ENCODE measurements around the gene DCHS2.
"Not testable (repeated sequence)": the region's sequence is repeated elsewhere in the genome, so short reads cannot be mapped to it uniquely, and the experiment has no call there.

The DCHS2 gene

DNA sequence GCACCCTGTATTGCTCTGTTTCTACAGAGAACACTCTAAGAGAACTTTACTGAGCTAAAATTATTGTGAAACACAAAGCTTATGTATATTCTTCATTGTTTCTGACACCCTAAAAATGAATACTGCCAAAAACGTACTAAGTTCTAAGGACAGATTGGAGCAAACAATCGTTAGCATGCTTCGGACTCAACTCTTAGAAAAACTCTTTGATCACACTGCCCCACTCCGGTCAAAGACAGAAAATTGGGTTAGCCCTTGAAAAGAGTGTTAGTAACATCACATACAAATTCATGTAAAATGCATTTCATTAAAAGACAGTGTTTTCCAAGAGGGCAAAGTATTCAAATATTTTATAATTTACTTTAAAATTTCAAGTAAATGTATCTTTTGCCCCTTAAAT, 177.4 kb downstream of the DCHS2 start:
- DNase-seq = no peak

DNA sequence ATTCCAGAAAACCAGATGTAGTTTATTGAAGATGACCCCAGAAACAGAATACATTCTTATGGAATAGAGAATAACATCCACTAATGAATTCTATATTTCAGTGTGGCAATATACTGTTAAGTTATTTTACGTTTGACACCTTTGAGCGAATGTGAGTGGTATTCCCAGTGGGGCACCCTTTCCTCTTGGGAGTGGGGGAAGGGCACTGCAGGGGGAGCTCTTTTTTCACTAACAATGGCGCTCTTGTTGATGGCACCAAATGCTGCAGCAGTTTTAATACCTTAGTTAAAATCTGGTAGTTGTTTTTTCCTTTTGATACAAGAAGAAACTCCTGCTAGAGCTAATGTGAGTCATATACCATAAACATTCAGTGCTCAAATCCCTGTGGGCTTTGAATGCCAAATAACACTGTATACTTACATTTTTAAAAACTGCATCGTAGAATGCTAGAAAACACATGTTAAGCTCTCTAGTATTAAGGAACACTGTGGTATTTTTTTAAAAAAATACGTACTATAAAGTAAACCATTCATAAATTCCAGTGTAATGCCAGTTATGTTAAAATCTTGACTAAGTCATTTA, 178.5 kb downstream of the DCHS2 start:
- no peak for DNase-seq

DNA sequence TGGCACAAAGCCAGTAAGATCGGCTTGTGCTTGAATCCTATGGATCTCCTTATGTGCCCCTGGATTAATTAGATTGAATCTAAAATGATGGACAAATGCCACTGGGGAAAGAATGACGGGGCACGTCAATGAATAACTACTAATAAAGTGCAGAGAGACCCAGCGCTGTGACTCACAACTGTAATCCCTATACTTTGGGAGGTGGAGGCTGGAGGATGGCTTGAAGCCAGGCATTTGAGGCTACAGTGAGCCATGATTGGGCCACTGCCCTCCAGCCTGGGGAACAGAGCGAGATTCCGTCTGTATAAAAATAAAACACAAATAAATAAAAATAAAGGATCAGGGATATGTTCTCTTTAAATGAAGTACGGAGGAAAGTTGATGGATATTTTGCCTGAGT, 179.4 kb downstream of the DCHS2 start:
- no peak for DNase-seq

DNA sequence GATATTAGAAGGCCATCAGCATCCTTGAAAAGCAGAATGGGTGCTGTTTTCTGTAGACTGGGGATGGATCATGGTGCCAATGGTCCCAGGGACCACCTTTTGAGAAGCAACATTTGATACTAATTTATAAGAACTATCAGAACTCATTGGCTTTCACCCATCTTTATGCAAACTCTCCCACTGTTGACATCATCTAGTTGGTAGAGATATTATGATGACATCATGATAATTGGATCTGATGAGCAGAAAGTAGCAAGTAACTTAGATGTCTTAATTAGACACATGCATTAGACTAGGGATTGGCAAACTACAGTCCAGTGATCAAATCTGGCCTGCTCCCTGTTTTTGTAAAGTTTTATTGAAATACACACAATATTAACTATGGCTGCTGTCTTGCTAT, 181.0 kb downstream of the DCHS2 start:
- DNase-seq = no peak

DNA sequence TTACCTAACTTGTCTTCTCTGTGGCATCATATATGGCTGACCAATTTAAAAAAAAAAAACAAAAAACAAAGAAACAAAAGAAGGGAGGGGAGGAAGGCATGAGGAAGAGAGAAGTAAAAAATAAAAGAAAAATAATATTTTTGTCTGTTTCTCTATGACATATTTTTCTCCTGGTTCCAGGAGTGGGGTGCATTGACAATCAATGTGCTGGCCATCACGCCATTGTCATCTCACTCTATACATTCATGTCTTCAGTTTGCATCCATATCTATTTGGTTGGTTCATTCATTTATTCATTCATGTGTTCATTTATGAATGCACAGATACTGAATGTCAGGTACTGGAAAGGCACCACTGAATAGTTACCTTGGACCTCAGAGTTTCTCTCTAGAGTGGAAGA, 183.4 kb downstream of the DCHS2 start:
- DNase-seq = no peak

DNA sequence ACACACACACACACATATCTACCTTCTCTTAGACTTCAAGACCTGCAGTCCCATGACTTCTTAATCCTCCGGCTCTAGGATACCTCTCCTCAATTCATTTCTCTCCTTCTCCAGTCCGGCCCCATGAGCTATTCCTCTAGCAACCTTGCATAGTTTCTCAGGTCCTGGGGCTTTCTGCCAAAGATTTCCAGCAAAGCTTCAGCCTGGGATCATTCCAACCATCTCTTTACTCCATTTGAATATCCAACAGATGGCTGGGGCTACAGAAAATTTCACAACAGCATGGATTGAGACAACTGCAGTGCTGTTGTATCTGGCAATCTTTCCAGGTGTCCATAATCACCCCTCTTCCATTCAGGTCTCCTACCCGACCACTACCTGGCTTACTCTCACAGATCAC, 184.1 kb downstream of the DCHS2 start:
- no peak for DNase-seq

DNA sequence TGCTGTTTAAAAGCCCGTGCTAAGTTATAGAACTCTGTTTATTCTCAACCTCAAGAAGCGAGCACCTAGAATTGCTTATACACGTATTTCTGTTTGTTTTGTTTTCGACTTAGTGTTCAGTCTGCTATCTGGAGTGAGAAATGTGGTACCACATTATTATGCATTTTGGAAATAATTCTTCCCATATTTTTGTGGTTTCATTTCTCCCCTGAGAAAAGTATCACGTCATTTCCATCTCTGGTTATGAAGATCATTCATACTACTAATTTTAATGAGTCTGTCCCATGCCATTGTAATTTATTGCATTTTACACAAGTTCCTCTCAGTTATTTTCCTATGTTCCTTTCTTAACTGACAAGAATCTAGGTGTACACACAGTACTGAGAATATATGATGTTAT, 186.0 kb downstream of the DCHS2 start:
- no peak for DNase-seq

DNA sequence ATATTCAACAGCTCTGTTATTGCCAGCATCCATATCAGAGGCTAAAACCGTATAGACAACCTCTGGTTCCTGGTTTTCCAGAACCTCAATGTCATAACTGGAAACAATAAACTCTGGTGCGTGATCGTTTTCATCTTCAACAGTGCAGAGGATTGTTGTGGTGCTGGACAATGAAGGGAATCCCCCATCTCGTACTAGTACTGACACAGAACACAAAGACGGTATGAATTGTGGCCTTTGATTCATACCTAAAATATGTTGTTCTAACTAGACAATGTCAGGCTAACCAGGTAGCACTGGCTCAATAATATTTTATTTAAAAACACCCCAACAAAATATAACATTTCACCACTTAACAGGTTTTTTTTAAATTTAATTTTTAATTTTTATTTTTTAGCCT, 186.9 kb downstream of the DCHS2 start:
- DNase-seq = no peak

DNA sequence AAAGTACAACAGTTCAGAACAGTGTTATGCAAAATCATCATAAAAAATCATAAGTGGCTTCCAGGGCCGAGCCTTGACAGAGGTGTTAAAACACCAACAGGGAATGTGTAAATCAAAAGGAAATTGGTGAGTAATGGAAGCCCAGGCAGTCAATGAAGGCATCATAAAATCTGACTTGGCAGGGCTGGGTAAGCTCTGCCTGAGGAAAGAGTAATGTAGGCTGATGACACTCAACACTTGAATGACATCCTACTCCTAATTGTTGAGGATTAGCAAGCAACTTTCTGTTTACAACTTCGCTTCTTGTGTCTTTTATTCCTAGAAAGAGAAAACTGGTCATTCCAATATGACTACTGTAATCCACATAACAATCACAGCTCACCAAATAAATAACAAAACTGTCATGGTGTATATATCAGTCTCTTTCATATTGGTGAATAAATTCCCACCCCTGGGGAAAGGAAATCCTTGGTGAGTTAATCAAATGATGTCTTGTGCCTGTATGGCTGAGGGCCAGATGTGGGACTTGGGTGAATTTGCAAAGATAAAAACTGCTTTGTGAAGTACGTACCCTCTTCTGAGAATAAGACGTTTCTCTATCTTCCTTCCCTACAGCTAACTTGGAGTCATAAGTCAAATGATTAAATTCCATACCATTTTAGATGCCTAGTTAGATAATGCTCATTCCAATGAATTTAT, 196.8 kb downstream of the DCHS2 start:
- no peak for DNase-seq

DNA sequence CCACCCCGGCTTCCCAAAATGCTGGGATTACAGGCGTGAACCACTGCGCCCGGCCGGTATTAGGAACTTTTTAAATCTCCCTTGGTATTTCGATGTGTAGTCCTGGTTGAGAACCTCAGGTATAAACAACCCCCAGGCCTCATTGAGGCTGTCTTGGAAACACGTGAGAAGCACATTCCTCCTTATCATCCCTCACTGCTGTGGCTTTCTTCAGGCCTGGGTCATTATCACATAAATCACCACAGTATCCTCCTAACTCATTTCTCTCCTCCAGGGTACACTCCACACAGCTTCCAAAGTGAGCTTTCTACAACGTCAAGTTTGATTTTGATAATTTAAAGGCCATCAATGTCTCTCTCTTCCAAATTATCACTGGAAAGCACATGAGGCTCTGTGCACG, 198.2 kb downstream of the DCHS2 start:
- DNase-seq = no peak

DNA sequence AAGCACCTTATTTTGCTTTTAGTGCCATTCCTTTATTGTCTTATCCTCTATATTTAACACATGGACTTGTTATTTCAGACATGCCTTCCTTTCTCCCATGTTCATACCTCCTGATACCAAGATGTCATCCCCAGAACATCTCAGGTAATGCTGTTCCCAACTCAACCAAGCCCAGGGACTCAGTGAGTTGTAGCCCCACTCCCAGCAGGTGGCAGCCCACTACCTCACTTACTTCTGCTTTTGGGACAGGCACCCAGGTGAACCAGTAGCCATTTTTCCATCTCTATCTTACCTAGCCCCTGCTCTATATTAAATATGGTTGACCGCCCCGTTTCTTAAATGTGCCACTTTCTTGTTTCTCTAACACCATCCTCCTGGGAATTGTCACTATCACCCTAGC, 199.0 kb downstream of the DCHS2 start:
- no peak for DNase-seq

DNA sequence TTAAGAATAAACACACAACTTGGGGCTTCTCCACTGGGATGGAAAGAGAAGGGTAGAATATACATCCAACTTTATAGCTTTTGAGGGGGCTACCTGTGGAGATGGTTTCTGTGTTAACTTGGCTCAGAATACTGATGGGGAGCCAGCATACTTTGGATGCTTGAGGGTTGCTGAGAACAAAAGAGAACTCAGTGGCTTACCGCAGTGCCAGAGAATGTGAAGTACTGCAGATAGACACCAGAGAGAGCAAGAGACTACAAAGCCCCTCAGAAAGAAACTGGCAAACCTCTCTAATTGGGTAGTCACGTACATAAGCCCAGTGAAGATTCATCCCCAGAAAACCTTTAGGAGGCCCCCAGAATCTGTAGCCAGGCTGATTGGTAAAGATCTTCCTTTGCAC, 214.4 kb downstream of the DCHS2 start:
- DNase-seq = no peak

DNA sequence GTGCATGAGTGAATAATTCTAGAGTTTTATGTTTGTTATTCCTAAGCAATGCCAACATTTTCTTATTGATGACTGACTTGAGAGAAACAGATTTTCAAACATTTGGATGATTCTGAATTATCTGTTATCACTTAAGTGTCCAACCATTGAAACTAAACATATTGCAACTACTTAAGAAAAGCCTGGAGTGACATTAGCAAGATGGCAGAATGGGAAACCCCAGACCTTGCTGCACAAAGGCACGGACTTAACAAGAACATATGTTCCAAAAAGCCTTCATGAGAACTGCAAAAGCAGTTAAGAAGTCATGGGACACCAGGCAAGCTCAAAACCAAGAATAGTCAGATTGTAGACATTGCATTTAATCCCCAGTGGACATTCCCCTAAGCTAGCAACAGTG, 215.1 kb downstream of the DCHS2 start:
- DNase-seq = no peak

DNA sequence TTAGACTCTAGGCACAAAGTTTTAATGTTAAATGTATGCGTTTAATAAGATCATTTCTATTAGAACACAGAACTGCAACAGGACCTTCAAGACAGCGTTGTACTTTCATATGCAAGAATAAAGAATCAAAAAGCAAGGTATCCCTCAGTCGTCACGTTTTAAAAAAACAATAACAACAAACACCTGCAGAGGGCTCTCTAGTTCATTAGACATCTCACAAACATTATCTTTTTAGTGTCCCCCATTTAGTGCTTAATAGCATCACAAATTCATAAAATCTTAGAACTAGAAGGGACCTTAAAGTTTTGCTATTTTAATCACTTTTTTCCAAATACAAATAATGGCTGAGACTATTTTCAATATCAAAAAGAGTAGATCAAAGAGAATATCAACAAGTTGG, 236.6 kb downstream of the DCHS2 start:
- no peak for DNase-seq

DNA sequence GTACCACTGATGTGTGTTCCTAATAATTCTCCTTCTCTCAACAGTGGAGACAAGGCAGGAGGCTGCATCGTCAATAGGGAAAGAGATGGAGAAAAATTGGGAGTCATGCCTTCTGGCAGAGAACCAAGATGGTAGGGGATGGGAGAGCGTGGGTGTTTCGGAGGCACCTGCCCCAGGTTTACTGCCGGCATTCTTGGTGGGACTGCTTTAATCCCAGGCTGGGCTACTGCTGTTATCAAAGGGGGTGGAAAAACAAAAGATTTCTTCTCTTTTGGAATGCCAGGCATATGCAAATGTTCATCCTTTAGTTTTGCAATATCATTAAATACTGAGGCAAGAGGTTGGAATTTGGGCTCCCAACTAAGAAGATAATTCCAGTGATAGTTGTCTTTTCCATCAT, 257.0 kb downstream of the DCHS2 start:
- DNase-seq = no peak

DNA sequence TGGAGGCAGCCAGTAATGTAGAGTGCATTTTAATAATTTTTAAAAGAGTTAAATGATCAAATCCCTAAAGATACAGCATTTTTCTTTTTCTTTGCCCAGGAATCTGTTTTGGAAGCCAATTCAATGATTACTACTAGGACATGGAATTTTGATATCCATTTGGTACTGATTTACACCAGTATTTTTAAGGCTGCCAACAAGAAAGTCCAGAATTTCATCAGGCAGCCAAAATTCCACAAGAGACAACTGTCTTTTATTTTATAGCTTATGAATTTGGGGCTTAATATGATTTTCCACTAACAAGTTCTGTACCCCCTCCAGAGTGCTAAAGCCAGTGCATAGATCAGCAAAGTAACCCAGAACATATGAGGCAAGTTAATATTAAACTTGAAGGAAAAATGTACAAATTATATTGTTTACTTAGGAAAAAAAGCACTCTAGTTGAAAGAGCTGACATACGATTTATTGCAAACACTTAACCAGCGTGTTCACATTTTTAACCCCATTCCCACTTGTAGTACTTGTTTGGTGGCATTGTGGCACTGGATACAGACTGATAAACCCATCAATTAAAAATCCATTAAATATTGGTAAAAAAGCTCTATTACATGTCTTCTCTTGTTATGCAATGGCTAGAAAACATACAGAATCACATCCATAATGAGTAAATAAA, 259.7 kb downstream of the DCHS2 start:
- DNase-seq = no peak

DNA sequence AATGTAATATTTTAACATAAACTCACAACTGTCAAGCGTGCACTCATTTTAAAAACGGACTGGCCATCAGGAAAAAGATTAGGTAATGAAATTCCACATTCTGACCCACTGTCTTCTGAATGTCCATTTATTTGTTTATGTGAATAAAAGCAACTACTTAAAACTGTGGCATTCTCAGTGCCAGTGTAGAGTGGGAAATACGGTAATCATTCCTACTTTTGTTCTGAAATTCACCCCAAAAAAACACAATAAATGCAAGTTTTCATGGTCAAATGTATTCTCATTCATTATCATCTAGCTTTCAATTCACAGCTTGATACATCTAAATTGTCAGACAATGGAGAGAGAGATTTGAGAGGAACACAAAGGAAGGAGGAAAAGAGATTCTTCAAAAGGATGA, 260.9 kb downstream of the DCHS2 start:
- no peak for DNase-seq

DNA sequence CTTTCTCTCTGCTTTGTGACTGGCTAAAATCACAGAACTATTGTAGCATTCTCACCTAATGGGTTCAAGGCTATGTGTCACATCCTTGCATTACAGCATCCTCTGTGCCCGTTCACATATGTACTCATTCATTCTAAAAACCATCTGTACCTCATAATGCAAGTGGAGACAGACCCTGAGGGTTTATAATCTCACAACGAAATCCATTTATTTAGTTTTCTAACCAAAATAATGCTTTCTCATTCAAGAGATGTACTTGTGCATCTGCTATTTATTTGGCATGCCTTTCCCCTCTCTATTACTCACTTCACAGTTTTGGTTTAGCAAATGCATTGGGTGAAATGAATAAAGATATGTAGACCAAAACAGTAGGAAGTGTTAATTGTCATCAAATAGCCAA, 261.5 kb downstream of the DCHS2 start:
- no peak for DNase-seq

DNA sequence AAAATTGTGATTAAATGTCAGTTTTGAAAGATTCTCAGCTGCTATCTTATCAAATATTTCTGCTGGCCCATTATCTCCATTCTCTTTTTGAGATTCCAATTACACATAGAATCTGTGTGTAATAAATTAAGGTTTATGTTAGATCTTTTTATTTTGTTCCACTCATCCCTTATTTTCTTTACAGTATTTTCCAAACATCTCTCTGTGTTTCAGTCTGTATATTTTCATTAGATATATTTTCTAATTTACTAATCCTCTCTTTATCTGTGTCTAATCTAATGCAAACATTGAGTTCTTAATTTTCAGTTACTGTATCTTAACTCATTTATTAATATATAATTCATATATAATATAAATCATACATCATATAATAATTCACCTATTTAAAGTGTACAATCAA, 268.7 kb downstream of the DCHS2 start:
- no peak for DNase-seq

DNA sequence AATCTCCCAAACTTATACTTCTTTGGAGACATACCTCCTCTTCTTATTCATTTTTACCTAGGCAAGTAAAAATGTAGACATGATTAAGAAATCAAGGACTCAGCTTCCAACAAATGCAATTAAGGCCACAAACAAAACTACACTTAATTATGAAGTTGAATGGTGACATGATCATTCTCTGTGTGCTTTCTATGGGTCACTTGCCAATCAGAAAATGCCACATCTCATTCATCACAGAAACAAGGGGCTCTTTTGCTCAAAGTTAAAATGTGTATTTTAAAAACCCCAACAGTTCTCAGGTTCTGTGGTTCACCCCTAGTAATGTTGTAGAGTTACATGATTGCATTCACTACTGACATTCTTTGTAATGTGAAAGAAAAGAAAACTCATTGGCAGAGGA, 273.5 kb downstream of the DCHS2 start:
- DNase-seq = no peak

DNA sequence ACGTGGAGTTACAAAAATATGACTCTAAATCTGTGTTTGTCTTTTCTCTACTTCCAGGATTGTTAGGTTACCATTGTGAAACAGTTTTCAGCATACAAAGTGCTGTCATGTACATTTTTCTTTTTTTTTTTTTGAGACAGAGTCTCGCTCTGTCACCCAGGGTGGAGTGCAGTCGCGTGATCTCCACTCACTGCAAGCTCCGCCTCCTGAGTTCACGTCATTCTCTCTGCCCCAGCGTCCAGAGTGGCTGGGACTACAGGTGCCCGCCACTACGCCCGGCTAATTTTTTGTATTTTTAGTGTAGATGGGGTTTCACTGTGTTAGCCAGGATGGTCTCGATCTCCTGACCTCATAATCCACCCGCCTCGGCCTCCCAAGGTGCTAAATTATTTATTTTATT, 274.2 kb downstream of the DCHS2 start:
- not testable (repeated sequence) for DNase-seq

DNA sequence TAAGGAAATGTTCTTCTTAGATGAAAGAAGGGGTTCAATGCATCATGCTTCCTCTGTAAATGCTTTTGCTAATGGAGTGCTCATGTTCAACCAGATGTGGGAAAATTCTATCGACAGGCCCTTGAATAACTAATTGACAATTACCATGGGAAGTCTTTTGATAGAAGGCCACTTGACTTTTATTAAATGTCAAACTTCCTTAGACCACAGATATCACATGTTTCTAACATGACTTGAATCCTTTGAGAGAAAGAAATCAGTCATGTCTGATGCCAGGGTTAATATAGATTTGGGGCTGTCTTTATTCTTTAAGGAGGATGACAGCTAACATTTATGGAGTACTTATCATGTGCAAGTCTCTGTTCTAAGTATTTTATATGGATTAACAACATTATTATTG, 280.1 kb downstream of the DCHS2 start:
- DNase-seq = no peak

DNA sequence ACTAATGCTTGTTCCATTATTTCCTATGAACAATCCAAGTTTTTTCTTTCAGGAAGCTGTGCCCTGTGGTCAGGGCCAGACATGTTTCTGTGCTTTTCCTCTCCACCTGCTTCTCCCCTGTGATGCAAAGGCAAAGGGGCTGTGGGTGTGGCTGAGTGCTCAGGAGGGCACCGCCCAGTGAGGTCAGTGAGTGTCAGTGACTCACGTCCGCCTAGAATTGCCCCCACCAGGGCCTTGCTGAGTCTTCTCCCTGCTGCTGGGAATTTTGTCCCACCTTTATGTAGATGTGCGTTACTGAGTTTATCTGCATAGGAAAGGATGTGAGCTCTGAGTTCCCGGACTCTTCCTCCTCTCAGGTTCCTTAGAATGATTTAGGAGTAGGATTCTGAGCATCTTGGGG, 283.2 kb downstream of the DCHS2 start:
- no peak for DNase-seq

DNA sequence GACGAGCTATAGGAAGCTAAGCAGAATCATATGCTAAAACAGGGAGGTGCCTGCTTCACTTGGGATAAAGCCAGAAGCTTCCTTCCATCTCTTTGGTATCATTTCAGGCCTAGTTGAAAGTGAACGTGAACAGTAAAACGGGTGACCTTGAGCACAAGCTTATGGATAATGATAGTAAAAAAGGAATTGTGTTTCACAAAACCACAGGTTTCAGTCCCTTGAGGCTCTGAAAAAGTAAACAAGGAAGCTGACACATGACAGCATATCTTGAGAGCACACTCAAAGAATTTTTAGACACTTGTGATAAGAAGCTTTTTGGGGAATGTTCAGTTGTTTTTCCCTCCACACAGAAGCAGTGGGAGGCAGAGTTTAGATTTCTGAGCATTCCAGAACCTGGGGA, 286.1 kb downstream of the DCHS2 start:
- DNase-seq = no peak

DNA sequence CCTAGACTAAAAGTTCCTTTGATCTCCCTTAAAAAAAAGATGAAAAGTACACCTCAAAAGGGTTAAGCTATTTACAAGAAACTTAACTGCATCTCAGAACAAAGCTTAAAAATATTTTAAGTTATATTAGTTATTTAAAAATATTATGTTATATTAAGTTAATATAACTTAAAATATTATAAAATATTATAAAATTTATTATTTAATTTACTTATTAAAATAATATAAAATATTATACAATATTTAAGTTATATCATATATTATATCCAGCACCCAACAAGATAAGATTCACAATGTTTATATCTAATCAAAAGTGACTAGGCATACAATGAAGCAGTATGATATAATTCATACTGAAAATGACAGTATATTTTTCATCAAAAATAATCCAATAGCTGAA, 296.9 kb downstream of the DCHS2 start:
- no peak for DNase-seq

All from activated CD8-positive, alpha-beta memory T cell treated with anti-CD3 and anti-CD28 coated beads, Interleukin-2, amount 50 U/mL, for 4 hours (primary cell).